NAMALWA (cell line): ENCODE data around the gene DNASE1L2.

ENCODE experiments used
- DNase-seq: peaks from one replicate; pipeline ENCODE4 v3.0.0-alpha.2; 2015; ENCODE audit warnings: low spot score

DNASE1L2 gene

DNA sequence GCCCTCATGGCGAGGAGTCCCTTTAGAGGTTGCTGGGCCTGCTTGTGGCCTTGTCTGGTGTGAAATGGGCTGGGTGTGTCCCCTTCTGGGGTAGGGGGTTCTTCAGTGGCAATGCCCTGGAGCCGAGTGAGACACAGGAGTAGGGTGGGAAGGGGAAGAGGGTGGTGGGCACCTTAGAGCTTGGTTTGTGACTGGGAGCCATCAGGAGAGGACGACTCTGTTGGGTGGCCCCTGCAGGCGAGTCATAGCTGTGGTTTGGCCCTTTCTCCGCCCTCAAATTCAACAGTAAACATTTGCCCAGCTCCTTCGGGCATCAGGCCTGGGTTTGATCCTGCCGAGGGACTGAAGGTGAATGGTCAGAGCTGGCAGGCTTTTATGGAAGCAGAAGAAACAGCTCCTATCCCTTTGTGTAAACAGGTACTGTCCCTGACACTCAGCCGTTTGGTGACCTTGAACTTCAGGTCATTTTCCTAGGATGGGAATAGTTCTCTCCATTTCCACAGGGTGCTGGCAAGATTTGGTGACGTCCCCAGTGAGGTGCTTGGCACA lies 9.9 kb upstream of the DNASE1L2 start:
- no peak for DNase-seq

DNA sequence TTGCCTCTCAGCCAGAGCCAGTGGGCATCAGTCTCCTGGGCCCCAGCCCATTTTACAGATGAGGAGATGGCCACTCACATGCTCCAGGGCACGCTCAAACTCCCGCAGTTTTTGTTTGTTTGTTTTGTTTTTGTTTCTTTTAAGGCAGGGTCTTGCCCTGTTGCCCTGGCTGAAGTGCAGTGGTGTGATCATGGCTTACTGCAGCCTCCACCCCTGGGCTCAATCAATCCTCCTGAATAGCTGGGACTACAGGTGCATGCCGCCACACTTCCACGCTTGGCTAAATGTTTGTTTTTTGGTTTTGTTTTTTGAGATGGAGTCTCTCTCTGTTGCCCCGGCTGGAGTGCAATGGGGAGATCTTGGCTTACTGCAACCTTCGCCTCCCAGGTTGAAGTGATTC lies 9.3 kb upstream of the DNASE1L2 start:
- no peak for DNase-seq

DNA sequence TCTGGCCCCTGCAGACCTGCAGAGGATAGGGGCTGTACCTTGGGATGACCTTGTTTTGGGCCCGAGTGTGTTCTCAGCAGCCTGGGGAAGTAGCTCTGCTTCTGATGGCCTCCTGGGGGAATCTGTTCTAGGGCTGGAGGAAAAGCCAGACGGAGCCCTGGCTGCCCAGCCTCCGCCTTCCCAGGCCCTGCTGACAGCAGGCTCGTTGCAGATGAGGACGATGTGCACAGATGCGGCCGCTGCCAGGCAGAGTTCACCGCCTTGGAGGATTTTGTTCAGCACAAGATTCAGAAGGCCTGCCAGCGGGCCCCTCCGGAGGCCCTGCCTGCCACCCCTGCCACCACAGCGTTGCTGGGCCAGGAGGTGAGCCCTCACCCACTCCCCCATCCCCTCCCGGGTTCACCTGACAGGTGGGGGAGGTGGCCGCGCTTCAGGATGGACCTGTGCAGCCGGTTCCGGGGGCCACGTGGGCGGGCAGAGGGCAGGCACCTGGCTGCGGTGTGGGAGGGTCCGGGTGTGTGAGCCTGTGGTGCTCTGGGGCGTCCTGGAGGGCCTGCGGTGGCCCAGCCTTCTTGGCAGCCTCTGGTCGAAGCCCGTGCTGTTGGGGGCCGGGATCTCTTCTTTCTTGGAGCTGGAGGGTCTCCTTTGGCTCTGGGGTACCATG lies 8.0 kb upstream of the DNASE1L2 start:
- DNase-seq, result no peak

DNA sequence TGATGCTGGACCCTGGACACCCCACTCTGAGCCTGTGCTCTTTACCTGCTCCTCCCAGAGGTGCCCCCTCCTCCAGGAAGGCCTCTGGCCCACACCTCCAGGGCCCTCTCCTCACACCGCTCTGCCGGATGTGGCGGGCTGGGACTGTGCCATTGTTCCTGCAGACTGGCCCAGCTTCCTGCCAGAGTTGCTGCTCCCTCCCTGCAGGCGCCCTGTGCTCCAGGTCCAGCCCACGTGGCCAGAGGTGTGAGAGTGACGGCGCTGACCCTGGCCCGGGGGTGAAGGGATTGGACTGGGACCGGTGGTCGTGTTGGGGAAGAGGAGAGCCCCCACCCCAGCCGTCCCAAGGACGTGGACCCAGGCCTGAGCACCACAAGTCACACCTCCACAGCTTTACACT lies 7.2 kb upstream of the DNASE1L2 start:
- DNase-seq, result no peak

DNA sequence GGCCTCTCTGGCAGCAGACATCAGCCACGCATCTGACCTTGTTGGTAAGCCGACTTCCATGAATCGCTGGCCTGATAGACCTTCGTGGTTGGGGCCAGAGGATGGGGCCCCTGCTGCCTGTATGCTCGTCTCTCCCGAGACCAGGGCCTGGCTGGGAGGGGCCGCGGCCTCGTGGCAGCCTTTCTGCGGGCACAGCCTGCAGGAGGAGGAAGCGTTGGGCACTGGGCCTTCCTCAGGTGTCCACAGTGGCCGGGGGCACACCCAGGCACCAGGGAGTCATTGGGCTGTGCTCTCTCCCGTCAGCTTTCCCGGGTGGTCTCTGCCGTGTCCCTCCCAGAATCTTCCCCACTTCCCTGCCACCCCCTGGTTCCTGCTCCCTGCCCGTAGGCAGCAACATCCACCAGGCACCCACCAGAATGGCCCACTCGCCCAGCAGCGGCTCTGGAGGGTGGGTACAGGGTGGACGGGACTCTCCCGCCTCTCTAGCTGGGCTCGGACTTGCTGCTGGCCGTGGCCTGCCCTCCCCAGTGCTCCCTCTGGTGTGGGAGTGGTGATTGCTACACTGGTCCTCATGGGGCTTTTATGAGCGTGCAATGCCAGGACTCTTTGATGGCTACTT lies 6.5 kb upstream of the DNASE1L2 start:
- no peak for DNase-seq

DNA sequence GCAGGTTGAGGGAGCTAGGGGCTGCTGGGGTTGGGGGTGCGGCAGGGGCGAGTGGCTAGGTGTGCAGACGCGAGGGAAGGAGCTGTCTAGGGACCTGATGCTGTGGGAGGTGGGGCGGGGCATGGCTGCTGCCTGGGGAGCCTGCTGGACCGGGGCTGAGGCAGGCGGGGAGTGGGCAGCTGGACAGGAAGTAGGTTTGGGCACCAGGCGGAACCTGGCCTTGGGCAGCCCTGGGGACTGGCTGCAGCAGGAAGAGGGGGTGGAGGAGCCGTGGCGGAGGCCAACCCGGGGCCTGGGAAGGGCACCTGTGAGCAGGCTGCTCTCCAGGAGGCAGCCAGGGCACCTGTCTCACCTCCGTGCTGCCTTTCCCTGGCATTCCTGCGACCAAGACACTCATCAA lies 5.9 kb upstream of the DNASE1L2 start:
- no peak for DNase-seq

DNA sequence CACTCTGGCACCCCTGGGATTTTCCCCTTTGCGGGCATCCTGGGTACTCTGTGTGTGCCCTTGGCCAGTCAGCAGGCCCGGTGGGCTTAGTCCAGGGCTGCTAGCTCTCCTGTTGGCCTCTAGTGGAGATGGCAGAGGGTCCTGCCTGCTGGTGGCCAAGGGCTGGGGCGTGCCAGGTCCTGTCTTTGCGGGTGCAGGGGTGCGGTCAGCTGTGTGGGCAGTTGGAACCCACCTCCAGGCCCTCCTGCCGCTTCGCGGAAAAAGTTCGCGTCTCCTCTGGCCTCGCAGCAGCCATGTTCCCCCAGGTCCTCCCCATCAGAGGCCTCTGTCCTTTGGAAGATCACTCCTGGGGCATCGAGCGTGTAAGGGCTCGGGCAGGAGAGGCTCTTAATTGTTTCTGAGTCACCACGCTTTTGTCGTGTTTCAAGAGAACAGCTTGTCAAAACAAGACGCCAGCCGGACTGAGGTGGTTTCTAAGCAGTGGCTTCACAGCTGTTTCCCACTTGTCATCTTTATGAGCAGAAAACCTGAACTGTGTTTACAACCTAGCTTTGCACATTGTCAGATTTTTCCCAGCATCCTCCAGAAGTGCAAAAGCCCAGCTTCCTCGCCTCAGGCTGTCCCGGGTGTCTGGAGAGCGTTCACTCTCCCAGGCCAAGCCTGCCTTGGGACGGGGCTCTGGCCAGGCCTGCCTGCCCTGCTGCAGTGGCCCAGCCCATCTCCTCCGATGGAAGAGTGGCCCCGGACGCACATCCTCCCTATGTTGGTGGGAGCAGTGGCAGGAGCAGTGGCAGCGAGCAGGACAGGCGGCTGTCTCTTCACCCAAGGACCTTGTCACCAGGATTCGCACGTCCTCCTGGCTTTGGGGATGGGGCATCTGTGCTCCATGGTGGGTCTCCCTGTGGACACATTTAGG lies 5.0 kb upstream of the DNASE1L2 start:
- no peak for DNase-seq

DNA sequence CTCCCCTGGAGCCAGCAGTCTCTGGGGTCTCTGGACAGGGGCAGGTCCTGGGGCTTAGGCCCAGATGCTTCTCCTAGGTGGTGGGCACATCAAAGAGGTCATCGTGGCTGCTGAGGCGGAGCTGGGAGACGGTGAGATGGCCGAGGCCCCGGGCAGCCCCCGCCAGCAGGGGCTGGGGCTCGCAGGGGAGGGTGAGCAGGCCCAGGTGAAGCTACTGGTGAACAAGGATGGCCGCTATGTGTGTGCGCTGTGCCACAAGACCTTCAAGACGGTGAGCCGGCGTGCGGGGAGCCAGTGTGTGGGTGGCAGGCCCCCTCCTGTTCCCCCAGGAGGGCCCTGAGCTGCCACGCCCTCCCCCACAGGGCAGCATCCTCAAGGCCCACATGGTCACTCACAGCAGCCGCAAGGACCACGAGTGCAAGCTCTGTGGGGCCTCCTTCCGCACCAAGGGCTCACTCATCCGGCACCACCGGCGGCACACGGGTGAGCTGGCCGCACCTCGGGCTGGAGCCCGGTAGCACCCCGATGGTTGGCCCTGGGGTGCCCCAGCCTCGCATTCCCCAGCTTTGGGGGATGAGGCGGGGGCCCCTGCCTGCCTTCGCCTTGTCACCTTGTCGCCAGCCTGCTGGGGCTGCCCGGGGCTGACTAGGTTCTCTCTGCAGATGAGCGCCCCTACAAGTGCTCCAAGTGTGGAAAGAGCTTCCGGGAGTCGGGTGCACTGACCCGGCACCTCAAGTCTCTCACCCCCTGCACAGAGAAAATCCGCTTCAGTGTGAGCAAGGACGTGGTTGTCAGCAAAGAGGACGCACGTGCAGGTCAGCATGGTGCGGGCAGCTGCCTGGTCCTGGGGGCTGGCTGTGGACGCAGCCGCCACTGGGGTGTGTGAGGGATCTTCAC lies 3.9 kb upstream of the DNASE1L2 start:
- DNase-seq, result no peak

DNA sequence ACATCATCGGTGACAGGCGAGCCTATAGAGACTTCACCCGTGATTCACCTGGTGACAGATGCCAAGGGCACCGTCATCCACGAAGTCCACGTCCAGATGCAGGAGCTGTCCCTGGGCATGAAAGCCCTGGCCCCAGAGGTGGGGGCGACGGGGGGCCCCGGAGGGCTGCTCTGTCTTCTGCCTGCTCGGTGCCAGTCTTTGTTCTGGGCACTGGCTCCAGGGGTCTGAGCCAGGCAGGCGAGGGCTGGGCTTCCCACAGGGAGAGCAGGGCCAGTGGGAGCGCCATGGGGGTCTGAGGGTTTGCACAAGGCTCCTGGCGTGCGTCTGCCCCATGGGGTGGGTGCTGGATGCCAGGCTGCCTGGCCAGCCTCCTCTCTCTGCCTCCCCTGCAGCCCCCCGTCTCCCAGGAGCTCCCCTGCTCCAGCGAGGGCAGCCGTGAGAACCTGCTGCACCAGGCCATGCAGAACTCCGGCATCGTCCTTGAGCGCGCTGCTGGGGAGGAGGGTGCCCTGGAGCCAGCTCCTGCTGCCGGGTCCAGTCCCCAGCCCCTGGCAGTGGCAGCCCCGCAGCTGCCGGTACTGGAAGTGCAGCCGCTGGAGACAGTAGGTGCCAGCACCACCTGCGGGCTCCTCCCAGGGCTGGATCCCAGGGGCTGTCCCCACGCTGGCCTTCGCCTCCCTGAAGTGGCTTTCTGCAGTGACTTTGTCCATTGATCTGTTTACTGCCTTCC lies 3.0 kb upstream of the DNASE1L2 start:
- DNase-seq, result no peak

DNA sequence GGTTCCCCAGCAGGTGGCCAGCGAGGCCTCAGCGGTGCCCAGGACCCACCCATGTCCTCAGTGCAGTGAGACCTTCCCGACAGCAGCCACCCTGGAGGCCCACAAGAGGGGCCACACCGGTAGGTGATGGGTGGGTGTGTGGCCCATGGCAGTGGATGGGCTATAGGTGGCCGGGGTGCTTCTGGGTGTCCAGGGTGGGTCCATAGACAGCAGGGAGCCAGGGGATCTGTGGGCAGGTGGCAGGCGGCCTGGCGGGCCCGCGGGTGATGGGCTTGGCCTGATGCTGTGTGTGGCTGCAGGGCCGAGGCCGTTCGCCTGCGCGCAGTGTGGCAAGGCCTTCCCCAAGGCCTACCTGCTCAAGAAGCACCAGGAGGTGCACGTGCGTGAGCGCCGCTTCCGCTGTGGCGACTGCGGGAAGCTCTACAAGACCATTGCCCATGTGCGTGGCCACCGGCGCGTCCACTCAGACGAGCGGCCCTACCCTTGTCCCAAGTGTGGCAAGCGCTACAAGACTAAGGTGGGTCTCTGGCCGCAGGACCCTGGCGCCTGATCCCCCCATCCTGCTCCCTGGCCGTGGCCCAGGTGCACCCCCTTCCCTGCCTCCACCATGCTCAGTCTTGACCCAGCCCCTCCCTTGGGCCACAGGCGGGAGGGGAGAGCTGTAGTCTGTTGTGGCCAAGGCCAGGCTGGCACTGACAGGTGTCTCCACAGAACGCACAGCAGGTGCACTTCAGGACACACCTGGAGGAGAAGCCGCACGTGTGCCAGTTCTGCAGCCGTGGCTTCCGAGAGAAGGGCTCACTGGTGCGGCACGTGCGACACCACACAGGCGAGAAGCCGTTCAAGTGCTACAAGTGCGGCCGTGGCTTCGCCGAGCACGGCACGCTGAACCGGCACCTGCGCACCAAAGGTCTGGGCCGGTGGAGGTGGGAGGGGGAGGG lies 2.1 kb upstream of the DNASE1L2 start:
- peak; percentile 73 for DNase-seq

DNA sequence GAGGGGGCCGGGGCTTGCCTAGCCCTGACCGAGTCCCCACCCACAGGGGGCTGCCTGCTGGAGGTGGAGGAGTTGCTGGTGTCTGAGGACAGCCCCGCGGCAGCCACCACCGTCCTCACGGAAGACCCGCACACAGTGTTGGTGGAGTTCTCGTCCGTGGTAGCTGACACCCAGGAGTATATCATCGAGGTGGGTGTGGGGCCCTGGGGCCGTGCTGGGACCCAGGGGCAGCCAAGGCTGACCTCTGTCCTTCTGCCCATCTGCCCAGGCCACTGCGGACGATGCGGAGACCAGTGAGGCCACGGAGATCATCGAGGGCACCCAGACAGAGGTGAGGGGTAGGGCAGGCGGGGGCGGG lies 1.5 kb upstream of the DNASE1L2 start:
- no peak for DNase-seq

DNA sequence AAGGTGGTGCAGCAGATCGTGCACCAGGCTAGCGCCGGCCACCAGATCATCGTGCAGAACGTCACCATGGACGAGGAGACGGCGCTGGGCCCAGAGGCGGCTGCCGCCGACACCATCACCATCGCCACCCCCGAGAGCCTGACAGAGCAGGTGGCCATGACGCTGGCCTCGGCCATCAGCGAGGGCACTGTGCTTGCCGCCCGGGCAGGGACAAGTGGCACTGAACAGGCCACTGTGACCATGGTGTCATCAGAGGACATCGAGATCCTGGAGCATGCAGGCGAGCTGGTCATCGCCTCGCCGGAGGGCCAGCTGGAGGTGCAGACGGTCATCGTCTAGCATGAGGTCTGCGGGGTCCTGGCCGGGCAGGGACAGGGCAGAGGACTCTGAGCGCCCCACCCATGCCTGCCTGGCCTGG lies 1.0 kb upstream of the DNASE1L2 start:
- no peak for DNase-seq

DNA sequence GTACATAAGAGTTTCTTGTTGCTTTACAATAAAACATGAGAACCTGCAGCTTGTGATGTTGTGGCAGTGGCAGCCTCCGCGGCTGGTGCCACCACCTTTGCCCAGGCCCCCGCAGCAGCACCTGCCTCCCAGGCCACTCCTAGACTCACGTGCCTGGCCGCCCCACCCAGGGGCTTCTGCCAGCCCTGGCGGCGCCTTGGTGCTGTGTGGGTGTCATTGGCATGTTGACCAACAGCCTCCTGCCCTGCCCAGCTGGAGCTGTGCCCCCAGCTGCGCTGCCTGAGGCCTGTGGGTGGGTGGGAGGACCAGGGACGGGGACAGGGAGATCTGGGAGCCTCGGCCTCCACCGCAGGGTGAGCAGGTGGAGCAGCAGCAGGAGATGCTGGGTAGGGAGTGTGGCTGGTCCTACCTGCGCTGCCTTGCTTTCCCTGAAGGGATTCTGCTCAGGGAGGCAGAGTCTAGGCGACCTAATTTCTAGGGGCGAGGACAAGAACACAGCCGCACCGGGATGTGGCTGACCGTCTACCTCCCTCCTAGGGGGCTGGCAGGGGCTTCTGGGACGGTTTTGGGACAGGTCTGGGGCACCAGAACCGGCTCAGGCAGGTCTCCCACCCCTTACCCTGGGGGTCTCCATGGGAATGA lies 428 bp upstream of the DNASE1L2 start:
- no peak for DNase-seq

DNA sequence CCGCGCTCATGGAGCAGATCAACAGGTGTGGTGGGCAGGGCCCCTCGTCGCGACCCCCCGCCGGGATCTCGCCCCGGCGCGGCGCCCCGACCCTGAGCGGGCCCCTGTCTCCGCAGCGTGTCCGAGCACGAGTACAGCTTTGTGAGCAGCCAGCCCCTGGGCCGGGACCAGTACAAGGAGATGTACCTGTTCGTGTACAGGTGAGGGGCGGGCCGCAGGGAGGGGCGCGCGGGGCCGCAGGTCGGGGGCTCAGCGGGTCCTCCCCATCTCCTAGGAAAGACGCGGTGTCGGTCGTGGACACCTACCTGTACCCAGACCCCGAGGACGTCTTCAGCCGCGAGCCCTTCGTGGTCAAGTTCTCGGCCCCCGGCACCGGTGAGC lies 848 bp downstream of the DNASE1L2 start:
- no peak for DNase-seq

DNA sequence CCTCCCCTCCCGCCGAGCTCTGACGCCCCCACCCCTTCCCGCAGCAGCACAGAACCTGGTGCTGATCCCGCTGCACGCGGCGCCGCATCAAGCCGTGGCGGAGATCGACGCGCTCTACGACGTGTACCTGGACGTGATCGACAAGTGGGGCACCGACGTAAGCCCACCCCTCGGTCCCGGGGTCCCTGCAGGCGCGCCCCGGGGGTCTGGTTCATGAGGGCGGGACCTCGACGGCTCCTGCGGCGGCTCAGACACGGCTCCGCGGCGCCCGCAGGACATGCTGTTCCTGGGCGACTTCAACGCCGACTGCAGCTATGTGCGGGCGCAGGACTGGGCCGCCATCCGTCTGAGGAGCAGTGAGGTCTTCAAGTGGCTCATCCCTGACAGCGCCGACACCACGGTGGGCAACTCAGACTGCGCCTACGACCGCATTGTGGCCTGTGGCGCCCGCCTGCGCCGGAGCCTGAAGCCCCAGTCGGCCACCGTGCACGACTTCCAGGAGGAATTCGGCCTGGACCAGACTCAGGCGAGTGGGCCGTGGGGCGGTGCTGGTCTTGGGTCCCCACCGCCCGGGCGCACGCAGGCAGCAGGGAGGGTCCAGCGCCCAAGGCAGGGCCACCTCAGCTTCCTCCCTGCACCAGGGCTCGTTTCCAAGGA lies 1.4 kb downstream of the DNASE1L2 start:
- no peak for DNase-seq

DNA sequence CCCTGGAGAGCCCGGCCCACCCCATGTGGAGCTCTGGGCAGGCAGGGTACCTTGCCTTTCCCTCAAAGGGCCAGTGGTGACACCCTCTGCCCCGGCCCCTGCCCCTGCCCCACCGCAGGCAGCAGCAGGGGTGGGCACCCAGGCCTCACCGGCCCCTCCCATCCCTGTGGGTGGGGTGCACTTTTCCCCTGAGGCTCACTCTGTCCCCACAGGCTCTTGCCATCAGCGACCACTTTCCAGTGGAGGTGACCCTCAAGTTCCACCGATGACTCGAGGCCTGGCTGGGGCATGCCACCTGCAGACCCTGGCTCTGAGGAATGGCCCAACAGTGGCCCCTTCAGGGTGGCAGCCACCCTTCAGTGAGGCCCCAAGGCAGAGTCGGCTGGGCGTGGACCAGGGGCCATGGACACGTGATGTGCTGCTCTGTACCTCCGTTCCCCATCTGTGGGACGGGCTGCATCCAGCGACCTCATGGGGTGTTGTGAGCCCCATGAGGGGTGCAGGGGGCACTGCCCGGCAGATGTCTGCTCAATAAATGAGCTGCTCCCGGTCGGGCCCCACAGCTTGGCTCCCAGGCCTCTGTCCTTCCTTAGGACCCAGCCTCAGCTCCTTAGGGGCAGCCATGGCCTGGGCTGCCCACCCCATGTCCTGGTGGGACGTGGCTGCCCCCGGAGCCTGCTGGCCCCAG lies 2.0 kb downstream of the DNASE1L2 start:
- DNase-seq, result no peak

DNA sequence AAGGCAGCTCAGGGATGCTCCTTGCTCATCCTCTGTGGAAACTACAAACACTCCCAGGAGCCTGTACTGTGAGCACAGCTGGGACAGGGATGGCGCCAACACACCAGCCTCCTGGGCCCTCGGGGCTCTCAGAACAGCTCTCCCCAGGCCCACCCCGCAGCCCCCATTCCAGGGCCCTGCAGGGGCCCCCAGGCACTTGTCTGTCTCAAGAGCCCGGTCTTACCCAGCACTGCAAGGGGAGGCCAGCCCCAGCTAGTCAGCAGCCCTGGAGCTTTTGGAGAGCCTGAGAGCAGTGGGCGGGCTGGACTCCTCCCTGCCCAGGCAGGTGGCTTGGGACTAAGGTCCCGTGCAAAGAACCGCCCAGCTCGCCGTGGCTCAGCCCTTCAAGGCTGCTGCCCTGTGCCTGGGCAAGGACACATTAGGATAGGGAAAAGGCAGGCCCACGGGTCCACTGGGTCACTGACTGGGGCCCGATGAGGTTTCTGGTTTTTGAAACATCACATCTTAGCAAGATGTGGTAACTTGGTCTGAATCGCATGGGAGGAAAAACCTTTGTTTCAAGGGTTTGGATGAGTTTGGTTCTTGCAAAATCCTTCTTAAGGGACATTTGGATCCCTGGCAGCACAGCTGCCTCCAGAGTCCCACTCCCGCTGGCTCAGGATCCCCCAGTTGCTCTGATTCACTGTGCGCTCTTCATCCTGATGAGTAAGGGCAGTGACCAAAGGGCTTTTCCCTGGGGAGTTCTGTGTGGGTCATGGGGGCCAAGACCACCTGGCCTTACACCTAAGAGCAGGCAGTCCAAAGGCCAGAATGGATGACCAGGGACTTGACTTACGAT lies 2.8 kb downstream of the DNASE1L2 start:
- no peak for DNase-seq
